K562 (cell line): ENCODE measurements around the gene FAM107B. TPM values are rescaled to one million over a fixed set of nuclear protein-coding genes. Genes with fewer than 3 reads are reported as not detected.

Experiments
- ATAC-seq: fragments of 200-7000 bp; cut with Tn5 transposase; 3 replicates; pipeline ENCODE4 v1.9.1; 2020; ENCODE audit warnings: moderate library complexity
- BruUV-seq: library from RNA; stranded (reverse); fragments of 400-500 nt; replicated peaks from 2 replicates; lab custom pipeline; 2021; lab: Mats Ljungman, UMichigan
- CTCF ChIA-PET: fragments of 300-600 bp; formaldehyde crosslinking; extraction: SDS; loops from one replicate; lab custom pipeline; 2021; ENCODE audit warnings: low intra/inter-chr PET ratio; lab: Yijun Ruan, JAX
- POLR2A ChIA-PET: fragments of 300-600, 350-650 bp; sonication (Branson Sonifier 250); formaldehyde crosslinking; extraction: SDS; loops from one replicate; lab custom pipeline; 2021; ENCODE audit warnings: antibody characterized with exemption, inconsistent platforms; lab: Yijun Ruan, JAX
- DNase-seq, 4 experiments: peaks; one replicate each; pipeline versions ENCODE4 v3.0.0 to v3.0.0-alpha.2; 2011 to 2018; ENCODE audit warnings: low spot score in 3 of 4, mixed read lengths in 3 of 4; ENCODE audit errors: extremely low read depth in 1 of 4
- FAIRE-seq: peaks from 2 replicates; lab custom pipeline; 2011; peaks lifted over from hg19 to GRCh38; lab: Jason Lieb, UNC
- H2AFZ ChIP-seq: 2 replicates; pipeline ENCODE4 v1.6.0; 2011; ENCODE audit warnings: low read depth, low read length, control low read depth, inconsistent platforms
- H3K27ac ChIP-seq: fragments of 200-600 bp; 3 replicates; pipeline ENCODE4 v1.8.0; 2011; ENCODE audit warnings: low read depth, mild to moderate bottlenecking, control low read depth, inconsistent platforms, low read length, moderate library complexity, mixed read lengths; ENCODE audit errors: extremely low read depth
- H3K27me3 ChIP-seq, 2 experiments: fragments of 300-600 bp in 1 of 2; 2 replicates in 1 of 2; 3 replicates in 1 of 2; pipeline versions ENCODE4 v1.6.0 to v1.8.0; 2011; ENCODE audit warnings: inconsistent platforms in 2 of 2, low read length in 2 of 2, mild to moderate bottlenecking in 1 of 2, mixed read lengths in 1 of 2, moderate library complexity in 1 of 2; ENCODE audit not compliant: control insufficient read depth in 2 of 2, insufficient read depth in 2 of 2
- H3K36me3 ChIP-seq: fragments of 300-600 bp; 3 replicates; pipeline ENCODE4 v1.8.0; 2011; ENCODE audit warnings: mild to moderate bottlenecking, low read length, inconsistent platforms; ENCODE audit not compliant: control insufficient read depth, insufficient read depth
- H3K4me1 ChIP-seq, 2 experiments: fragments of 200-600 bp in 1 of 2; replicated peaks in 1 of 2; 2 replicates in 1 of 2; 3 replicates in 1 of 2; pipeline versions ENCODE4 v1.5.1 to v1.8.0; 2011; ENCODE audit warnings: inconsistent platforms in 2 of 2, low read length in 2 of 2, mild to moderate bottlenecking in 1 of 2, mixed read lengths in 1 of 2, moderate library complexity in 1 of 2; ENCODE audit not compliant: control insufficient read depth in 2 of 2, insufficient read depth in 2 of 2
- H3K4me2 ChIP-seq: 2 replicates; pipeline ENCODE4 v1.6.1; 2011; ENCODE audit warnings: low read length, control low read depth, inconsistent platforms, mixed read lengths; ENCODE audit not compliant: insufficient read depth
- H3K4me3 ChIP-seq: fragments of 200-600 bp; sonication (generic), shearing (Covaris generic); 2 replicates; pipeline ENCODE4 v1.5.1; 2016; ENCODE audit warnings: control low read depth, inconsistent platforms
- H3K79me2 ChIP-seq: fragments of 200-600 bp; 3 replicates; pipeline ENCODE4 v1.8.0; 2011; ENCODE audit warnings: low read length, inconsistent platforms; ENCODE audit not compliant: control insufficient read depth, insufficient read depth
- H3K9ac ChIP-seq, 2 experiments: 2 replicates each; pipeline versions ENCODE4 v1.6.0 to v1.6.1; 2011; ENCODE audit warnings: low read depth in 2 of 2, low read length in 2 of 2, control low read depth in 1 of 2, inconsistent platforms in 1 of 2, mild to moderate bottlenecking in 1 of 2, mixed read lengths in 1 of 2; ENCODE audit not compliant: insufficient read depth in 1 of 2
- H3K9me1 ChIP-seq: one replicate; pipeline ENCODE4 v1.6.0; 2011; ENCODE audit warnings: inconsistent platforms, mild to moderate bottlenecking, low read length, moderate library complexity; ENCODE audit not compliant: control insufficient read depth, insufficient read depth
- H3K9me3 ChIP-seq: replicated peaks from 2 replicates; pipeline ENCODE4 v1.5.1; 2011; ENCODE audit warnings: low read depth, low read length, inconsistent platforms; ENCODE audit not compliant: control insufficient read depth, insufficient read depth
- H4K20me1 ChIP-seq: replicated peaks from 2 replicates; pipeline ENCODE4 v1.6.1; 2011; ENCODE audit warnings: low read length, inconsistent platforms, mixed read lengths; ENCODE audit not compliant: control insufficient read depth, insufficient read depth
- CHD4 ChIP-seq: fragments of 200-600 bp; sonication (generic); IDR thresholded peaks from 3 replicates; pipeline ENCODE4 v1.6.1; 2012; ENCODE audit warnings: low read depth, mild to moderate bottlenecking, mixed read lengths, low read length, inconsistent platforms; ENCODE audit not compliant: insufficient read depth, insufficient replicate concordance, poor library complexity, severe bottlenecking
- EP400 ChIP-seq: fragments of 450-650 bp; IDR thresholded peaks from 2 replicates; pipeline ENCODE4 v1.6.1; 2017; ENCODE audit warnings: antibody characterized with exemption, mild to moderate bottlenecking, moderate library complexity
- FIP1L1 ChIP-seq: fragments of 200-400 bp; formaldehyde crosslinking; IDR thresholded peaks from 2 replicates; pipeline ENCODE4 v1.6.1; 2018; ENCODE audit warnings: mild to moderate bottlenecking, low read depth, low read length; ENCODE audit not compliant: poor library complexity, severe bottlenecking
- HDAC8 ChIP-seq: fragments of 450-650 bp; IDR thresholded peaks from 2 replicates; pipeline ENCODE4 v1.6.1; 2016; ENCODE audit warnings: mild to moderate bottlenecking, missing genetic modification characterization, moderate library complexity, missing compliant biosample characterization
- RFX1 ChIP-seq: fragments of 450-650 bp; IDR thresholded peaks from 2 replicates; pipeline ENCODE4 v1.6.1; 2016; ENCODE audit warnings: mild to moderate bottlenecking, moderate library complexity
- SRF ChIP-seq, 2 experiments: fragments of 250-450, 450-650 bp in 1 of 2; sonication (Bioruptor Pico) in 1 of 2; sonication (generic) in 1 of 2; formaldehyde crosslinking; IDR thresholded peaks; 2 replicates each; pipeline versions ENCODE4 v1.5.0 to v1.5.1; 2020 to 2022; ENCODE audit warnings: mild to moderate bottlenecking in 1 of 2, missing genetic modification reagents in 1 of 2
- ZNF551 ChIP-seq: fragments of 250-450 bp; sonication (Bioruptor Pico); IDR thresholded peaks from 2 replicates; pipeline ENCODE4 v1.5.0; 2021; ENCODE audit warnings: mild to moderate bottlenecking, moderate library complexity
- ZNF75A ChIP-seq: fragments of 450-650 bp; formaldehyde crosslinking; IDR thresholded peaks from 2 replicates; pipeline ENCODE4 v1.4.0; 2020; ENCODE audit warnings: mild to moderate bottlenecking
- ZZZ3 ChIP-seq: fragments of 450-650 bp; IDR thresholded peaks from 2 replicates; pipeline ENCODE4 v1.6.1; 2016; ENCODE audit warnings: antibody characterized with exemption, mild to moderate bottlenecking, moderate library complexity
- WGBS: fragments of 100-300 bp; shearing (Covaris generic); methylation state at CpG from one replicate; pipeline ENCODE4 v1.1.6; 2016; ENCODE audit warnings: low coverage, mixed read lengths; ENCODE audit not compliant: insufficient coverage; ENCODE audit errors: missing lambda C conversion rate; 5-methylcytosine and 5-hydroxymethylcytosine counted together
- in situ Hi-C: fragments of 300-500 bp; cut with MboI; formaldehyde crosslinking; loops from 4 replicates; pipeline ENCODE4 v1.15.0; 2018; ENCODE audit warnings: inconsistent platforms, mixed read lengths
- intact Hi-C: fragments of 100-400 bp; cut with micrococcal nuclease; formaldehyde crosslinking; loops from 2 replicates; pipeline ENCODE4 v1.14.2; 2022
- polyA plus RNA-seq, 8 experiments: library from polyadenylated mRNA; depleted of rRNA in 4 of 8; stranded (reverse) in 5 of 8; unstranded in 3 of 8; fragments of >200 nt; fragmentation: Nextera tagmentation in 2 of 8; fragmentation: Illumina TruSeq in 1 of 8; extraction: Ambion mirVana in 2 of 8; extraction: Trizol in 1 of 8; gene quantifications; 2 replicates each; pipeline versions ENCODE4 v1.2.1 to v1.2.3, GENCODE V29; 2011 to 2014; ENCODE audit warnings: inconsistent platforms in 1 of 8, missing spikeins in 1 of 8
- total RNA-seq, 7 experiments: library from RNA; depleted of rRNA in 6 of 7; stranded (reverse); fragments of >200 nt in 6 of 7; fragmentation: Illumina TruSeq in 2 of 7; extraction: Trizol in 2 of 7; gene quantifications; 2 replicates each; pipeline versions ENCODE4 v1.2.1 to v1.2.3, GENCODE V29; 2011 to 2021; ENCODE audit warnings: low replicate concordance in 1 of 7
- TF ChIP-seq, protein P1 (sequence below): sonication (generic); formaldehyde crosslinking; IDR thresholded peaks from 2 replicates; pipeline ENCODE4 v1.8.1; 2023; ENCODE audit warnings: mild to moderate bottlenecking, missing genetic modification reagents
- TF ChIP-seq, protein P2 (sequence below): fragments of 250-450 bp; sonication (Bioruptor Pico); IDR thresholded peaks from 2 replicates; pipeline ENCODE4 v1.4.0; 2020; ENCODE audit warnings: mild to moderate bottlenecking, moderate library complexity, borderline replicate concordance

FAM107B gene
- total and polyA plus RNA-seq, 9 of the 15 experiments (the other 6 are each of a cell fraction or from before 2014, with no cell fraction given) = 0.40 to 2.8 (median 1.4) TPM

DNA sequence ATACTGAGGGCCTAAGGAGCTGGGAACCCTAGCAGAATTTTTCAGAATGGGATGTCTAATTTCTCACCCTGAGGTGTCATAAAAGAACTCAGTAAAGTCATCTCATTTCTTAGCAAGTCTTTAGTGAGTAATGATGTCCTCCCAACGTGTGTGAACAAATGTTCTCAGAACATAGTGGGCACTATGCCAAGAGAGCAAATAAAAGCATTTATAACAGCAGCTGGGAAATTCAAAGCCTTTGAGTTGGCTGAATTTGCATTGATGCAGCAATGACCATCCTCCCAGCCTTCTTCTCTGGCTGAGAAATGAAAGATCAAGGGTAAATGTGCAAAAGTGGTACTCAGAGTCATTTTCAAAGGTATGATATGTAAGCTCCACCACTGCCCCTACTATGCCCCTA, 109.4 kb downstream of the FAM107B start:
- no peak overlapping the region for H3K9ac ChIP-seq
- ChIA-PET POLR2A (no interaction called here), CTCF (no interaction called here)
- H3K27ac ChIP-seq = no peak overlapping the region
- no peak overlapping the region for H3K4me3 ChIP-seq
- H3K4me2 ChIP-seq = no peak overlapping the region
- H2AFZ ChIP-seq = no peak overlapping the region
- no peaks in the 10 kb centered on the region for H3K4me1 ChIP-seq
- H3K9me1 ChIP-seq = no peaks in the 10 kb centered on the region
- no peaks in the 10 kb centered on the region for H3K79me2 ChIP-seq
- intact Hi-C loops = no loop called here
- no TSS peak for BruUV-seq
- no peak for FAIRE-seq
- 0% methylated on average over 1 of the region's 1 CpG for WGBS
- H3K9me3 ChIP-seq = 0 out of 2 replicates have a peak, but pooled peaks cover 2% of the 10 kb centered on the region
- H3K27me3 ChIP-seq = no peaks in the 10 kb centered on the region
- DNase-seq = no peak
- ATAC-seq = no peak
- TF ChIP-seq CHD4 = no peak
- no peak for TF ChIP-seq FIP1L1
- TF ChIP-seq SRF (CRISPR knock-in tag; IDR thresholded peaks at IDR 0.05) = no peak
- no peaks in the 10 kb centered on the region for H3K36me3 ChIP-seq
- in situ Hi-C loops = no loop called here
- no peaks in the 10 kb centered on the region for H4K20me1 ChIP-seq

DNA sequence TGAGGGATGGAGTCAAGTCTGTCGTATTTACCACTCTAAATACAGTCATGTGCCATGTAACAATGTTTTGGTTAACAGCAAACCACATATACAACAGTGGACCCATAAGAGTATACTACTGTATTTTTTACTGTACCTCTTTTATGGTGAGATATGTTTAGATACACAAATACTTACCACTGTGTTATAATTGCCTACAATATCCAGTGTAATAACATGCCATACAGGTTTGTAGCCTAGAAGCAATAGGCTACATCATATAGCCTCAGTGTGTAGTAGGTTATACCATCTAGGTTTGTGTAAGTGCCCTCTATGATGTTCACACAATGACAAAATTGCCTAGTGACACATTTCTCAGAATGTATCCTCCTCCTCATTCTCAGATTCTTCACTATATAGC, 110.4 kb downstream of the FAM107B start:
- ATAC-seq = no peak
- BruUV-seq = no TSS peak
- TF ChIP-seq ZNF75A (no peak), ZNF551 (no peak), RFX1 (no peak), EP400 (no peak), HDAC8 (tag) (no peak), ZZZ3 (no peak)
- TF ChIP-seq, protein P1, sequence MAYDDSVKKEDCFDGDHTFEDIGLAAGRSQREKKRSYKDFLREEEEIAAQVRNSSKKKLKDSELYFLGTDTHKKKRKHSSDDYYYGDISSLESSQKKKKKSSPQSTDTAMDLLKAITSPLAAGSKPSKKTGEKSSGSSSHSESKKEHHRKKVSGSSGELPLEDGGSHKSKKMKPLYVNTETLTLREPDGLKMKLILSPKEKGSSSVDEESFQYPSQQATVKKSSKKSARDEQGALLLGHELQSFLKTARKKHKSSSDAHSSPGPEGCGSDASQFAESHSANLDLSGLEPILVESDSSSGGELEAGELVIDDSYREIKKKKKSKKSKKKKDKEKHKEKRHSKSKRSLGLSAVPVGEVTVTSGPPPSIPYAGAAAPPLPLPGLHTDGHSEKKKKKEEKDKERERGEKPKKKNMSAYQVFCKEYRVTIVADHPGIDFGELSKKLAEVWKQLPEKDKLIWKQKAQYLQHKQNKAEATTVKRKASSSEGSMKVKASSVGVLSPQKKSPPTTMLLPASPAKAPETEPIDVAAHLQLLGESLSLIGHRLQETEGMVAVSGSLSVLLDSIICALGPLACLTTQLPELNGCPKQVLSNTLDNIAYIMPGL (CRISPR knock-in tag) = no peak
- TF ChIP-seq, protein P2, sequence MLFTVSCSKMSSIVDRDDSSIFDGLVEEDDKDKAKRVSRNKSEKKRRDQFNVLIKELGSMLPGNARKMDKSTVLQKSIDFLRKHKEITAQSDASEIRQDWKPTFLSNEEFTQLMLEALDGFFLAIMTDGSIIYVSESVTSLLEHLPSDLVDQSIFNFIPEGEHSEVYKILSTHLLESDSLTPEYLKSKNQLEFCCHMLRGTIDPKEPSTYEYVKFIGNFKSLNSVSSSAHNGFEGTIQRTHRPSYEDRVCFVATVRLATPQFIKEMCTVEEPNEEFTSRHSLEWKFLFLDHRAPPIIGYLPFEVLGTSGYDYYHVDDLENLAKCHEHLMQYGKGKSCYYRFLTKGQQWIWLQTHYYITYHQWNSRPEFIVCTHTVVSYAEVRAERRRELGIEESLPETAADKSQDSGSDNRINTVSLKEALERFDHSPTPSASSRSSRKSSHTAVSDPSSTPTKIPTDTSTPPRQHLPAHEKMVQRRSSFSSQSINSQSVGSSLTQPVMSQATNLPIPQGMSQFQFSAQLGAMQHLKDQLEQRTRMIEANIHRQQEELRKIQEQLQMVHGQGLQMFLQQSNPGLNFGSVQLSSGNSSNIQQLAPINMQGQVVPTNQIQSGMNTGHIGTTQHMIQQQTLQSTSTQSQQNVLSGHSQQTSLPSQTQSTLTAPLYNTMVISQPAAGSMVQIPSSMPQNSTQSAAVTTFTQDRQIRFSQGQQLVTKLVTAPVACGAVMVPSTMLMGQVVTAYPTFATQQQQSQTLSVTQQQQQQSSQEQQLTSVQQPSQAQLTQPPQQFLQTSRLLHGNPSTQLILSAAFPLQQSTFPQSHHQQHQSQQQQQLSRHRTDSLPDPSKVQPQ (CRISPR knock-in tag) = no peak

More for the DNA sequence above, 110.4 kb downstream of the FAM107B start:
- Histone ChIP-seq H3K9ac (no peak overlapping the region), H3K9me1 (no peaks in the 10 kb centered on the region), H3K36me3 (no peaks in the 10 kb centered on the region), H3K4me2 (no peak overlapping the region), H2AFZ (no peak overlapping the region), H3K9me3 (0 out of 2 replicates have a peak, but pooled peaks cover 2% of the 10 kb centered on the region), H3K27me3 (no peaks in the 10 kb centered on the region), H3K79me2 (no peaks in the 10 kb centered on the region), H3K4me1 (no peaks in the 10 kb centered on the region), H3K4me3 (no peak overlapping the region), H3K27ac (no peak overlapping the region), H4K20me1 (no peaks in the 10 kb centered on the region)
- POLR2A ChIA-PET = no interaction called here
- intact Hi-C loops (no loop called here), in situ Hi-C loops (no loop called here)
- CTCF ChIA-PET = no interaction called here
- 5% methylated on average over 1 of the region's 1 CpG for WGBS
- no peak for FAIRE-seq
- DNase-seq = no peak
